C4-2B (cell line): ENCODE measurements around the gene PCDH15.

Source experiments
- H3K27ac ChIP-seq: fragments of 450-650 bp; 2 replicates; pipeline ENCODE4 v1.5.1; 2017
- CTCF ChIP-seq: fragments of 450-650 bp; conservative IDR thresholded peaks from 2 replicates; pipeline ENCODE4 v1.5.1; 2017; ENCODE audit warnings: mild to moderate bottlenecking
- ZFX ChIP-seq: fragments of 450-650 bp; IDR thresholded peaks from 2 replicates; pipeline ENCODE4 v1.6.1; 2017

Gene PCDH15

GRCh38 chr10:54708591-54708990 is 92.4 kb downstream of the PCDH15 start:
- no peak overlapping the region for H3K27ac ChIP-seq
- TF ChIP-seq ZFX (no peak), CTCF (no peak)

- TF ChIP-seq ZFX (no peak), CTCF (no peak)
- no peak overlapping the region for H3K27ac ChIP-seq
These were observed 93.0 kb downstream of the PCDH15 start for GRCh38 chr10:54708021-54708420.

- H3K27ac ChIP-seq, result no peak overlapping the region
- TF ChIP-seq ZFX (no peak), CTCF (no peak)
These were observed 98.2 kb downstream of the PCDH15 start for GRCh38 chr10:54702583-54703485.

- TF ChIP-seq ZFX (no peak), CTCF (no peak)
- H3K27ac ChIP-seq, result no peak overlapping the region
These were observed 109.7 kb downstream of the PCDH15 start for GRCh38 chr10:54691331-54691730.

- TF ChIP-seq ZFX (no peak), CTCF (no peak)
- H3K27ac ChIP-seq, result no peak overlapping the region
These were observed 118.5 kb downstream of the PCDH15 start for GRCh38 chr10:54682554-54682953.

GRCh38 chr10:54681136-54681535 is 119.9 kb downstream of the PCDH15 start:
- H3K27ac ChIP-seq, result no peak overlapping the region
- TF ChIP-seq CTCF (no peak), ZFX (no peak)

- H3K27ac ChIP-seq, result no peak overlapping the region
- TF ChIP-seq CTCF, result no peak
- TF ChIP-seq ZFX, result no peak
These were observed 133.9 kb downstream of the PCDH15 start for GRCh38 chr10:54667136-54667535.
